Subcutaneous abdominal adipose tissue (tissue), 5 donors: ENCODE data around the gene GP1BB.
"Not testable (repeated sequence)": the region's sequence is repeated elsewhere in the genome, so short reads cannot be mapped to it uniquely, and the experiment has no call there.

Source experiments
- H3K27ac ChIP-seq: one replicate; pipeline ENCODE4 v1.7.0; 2013; ENCODE audit warnings: low read depth, mild to moderate bottlenecking, inconsistent platforms, low read length, moderate library complexity
- H3K27me3 ChIP-seq, 5 donors: one replicate each; pipeline ENCODE4 v1.7.0; 2013; ENCODE audit warnings: low read length in 5 of 5, inconsistent platforms in 1 of 5; ENCODE audit not compliant: control insufficient read depth in 5 of 5, insufficient read depth in 4 of 5
- H3K36me3 ChIP-seq, 5 donors: one replicate each; pipeline ENCODE4 v1.7.0; 2013; ENCODE audit warnings: low read length in 5 of 5; ENCODE audit not compliant: control insufficient read depth in 5 of 5, insufficient read depth in 5 of 5
- H3K4me1 ChIP-seq, 5 donors: one replicate each; pipeline ENCODE4 v1.7.0; 2013; ENCODE audit warnings: low read length in 5 of 5, mild to moderate bottlenecking in 3 of 5, moderate library complexity in 1 of 5; ENCODE audit not compliant: control insufficient read depth in 5 of 5, insufficient read depth in 5 of 5
- H3K4me3 ChIP-seq, 5 donors: one replicate each; pipeline ENCODE4 v1.7.0; 2013; ENCODE audit warnings: low read length in 5 of 5, low read depth in 1 of 5
- H3K9ac ChIP-seq, 5 donors: one replicate each; pipeline ENCODE4 v1.7.0; 2013; ENCODE audit warnings: low read length in 5 of 5, mild to moderate bottlenecking in 4 of 5, moderate library complexity in 3 of 5
- H3K9me3 ChIP-seq, 5 donors: one replicate each; pipeline ENCODE4 v1.7.0; 2013; ENCODE audit warnings: low read length in 5 of 5; ENCODE audit not compliant: control insufficient read depth in 5 of 5
- donor health status: healthy.
- donor health status: healthy.
- donor health status: healthy.
- donor health status: healthy.
- donor health status: healthy.

The GP1BB gene

DNA sequence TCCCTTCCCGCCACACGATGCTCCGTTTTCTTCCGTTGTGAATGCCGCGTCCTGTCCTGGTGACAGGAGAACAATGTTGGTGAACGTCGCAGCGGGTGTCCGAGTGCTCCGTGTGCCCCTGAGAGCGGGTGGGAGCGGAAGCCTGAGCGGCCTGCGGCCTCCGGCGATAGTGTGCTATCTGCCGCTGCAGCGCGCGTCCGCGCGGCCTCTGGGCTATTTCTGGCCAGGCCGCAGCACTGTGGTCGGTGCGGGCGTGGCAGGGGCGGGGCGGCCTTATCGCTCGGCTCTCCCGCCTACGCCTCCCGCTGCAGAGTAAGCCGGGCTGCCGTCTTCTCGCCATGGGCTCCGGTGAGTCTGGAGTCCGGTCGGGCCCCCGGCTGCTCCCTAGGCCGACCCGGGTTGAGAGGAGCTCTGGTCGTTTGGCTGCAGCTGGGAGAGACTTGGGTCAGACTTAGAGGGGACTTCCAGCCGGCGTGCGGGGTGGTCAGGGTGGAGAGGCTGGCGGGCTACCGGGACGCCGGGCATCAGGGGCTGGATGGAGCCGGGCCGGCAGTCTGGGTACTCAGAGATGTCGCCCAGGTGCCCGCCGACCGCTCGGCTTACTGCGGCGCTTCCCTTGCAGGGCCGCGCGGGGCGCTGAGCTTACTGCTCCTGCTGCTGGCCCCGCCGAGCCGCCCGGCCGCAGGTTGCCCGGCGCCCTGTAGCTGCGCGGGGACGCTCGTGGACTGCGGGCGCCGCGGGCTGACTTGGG is at the start of gene GP1BB:
Gene GP1BB (plus strand): TSS at position 308 of the 751 bp plus-strand sequence. CDS start 31 bp downstream, at position 339.
- Histone ChIP-seq H3K9me3 (no peaks in the 10 kb centered on the region), H3K4me1 (peaks cover 0 to 22% (median 11%) of the 10 kb centered on the region in 5 donors)

DNA sequence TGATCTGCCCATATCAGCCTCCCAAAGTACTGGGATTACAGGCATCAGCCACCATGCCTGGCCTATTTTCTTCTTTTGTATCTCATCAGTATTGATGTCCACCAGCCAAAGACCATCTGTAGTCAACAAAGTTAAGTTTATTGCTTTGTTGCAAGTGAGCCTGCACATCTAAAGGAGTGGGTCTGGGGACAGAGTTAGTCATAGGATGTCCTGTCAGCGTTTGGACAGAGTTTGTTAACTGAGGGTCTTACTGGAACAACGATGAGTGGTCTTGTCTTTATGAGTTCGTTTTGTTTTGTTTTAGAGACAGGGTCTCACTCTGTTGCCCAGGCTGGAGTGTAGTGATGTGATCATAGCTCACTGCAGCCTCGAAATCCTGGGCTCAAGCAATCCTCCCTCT is 49.7 kb upstream of the GP1BB start:
- Histone ChIP-seq H3K27me3 (peaks cover 0 to 3% (median 0%) of the 10 kb centered on the region in 5 donors), H3K9ac (no peak overlapping the region), H3K4me1 (peaks cover 0 to 14% (median 11%) of the 10 kb centered on the region in 5 donors), H3K4me3 (no peak overlapping the region), H3K36me3 (no peaks in the 10 kb centered on the region), H3K9me3 (no peaks in the 10 kb centered on the region), H3K27ac (no peak overlapping the region)

More for the DNA sequence above, at the start of gene GP1BB:
- Histone ChIP-seq H3K9ac (no peak within 1 kb of the TSS), H3K27ac (no peak within 1 kb of the TSS), H3K36me3 (peaks cover 0 to 13% (median 4%) of the 10 kb centered on the region in 5 donors), H3K4me3 (peak within 1 kb of the TSS in 2 of 5 donors; percentile 4 to 26), H3K27me3 (peaks cover 0 to 51% (median 40%) of the 10 kb centered on the region in 5 donors)

DNA sequence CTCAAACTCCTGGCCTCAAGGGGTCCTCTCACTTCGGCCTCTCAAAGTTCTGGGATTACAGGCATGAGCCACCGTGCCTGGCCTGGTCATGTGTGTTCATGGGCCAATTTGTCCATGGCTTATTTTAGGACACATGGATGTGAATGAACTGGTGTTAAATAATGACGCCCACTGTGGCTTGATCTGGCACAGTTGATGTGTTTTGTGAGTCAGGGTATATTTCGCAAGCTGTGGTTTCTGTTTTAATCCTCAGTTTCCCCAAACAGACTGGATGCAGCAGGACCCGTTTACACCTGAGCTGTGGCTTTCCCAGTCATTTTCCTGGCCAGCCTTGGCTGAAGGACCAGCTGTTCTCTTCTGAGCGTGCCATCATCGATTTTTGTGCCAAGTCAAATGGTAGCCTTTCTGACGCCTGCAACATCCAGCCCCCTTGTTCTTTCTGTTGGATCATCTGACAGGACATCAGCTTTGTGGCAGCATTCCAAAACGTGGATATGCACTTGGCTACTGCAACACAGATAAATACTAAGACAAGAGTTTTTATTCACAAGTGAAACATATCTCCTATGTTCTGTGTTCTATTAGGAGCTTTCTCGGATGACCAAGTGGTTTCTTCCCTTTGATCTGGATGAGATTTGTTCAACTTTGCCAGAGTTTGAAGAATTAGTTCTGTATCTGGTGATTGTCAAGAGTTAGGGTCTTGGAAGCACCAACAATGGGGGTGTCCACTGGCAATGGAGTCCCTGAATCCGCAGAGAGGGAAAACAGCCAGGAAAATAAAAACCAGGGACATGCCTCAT is 49.0 kb upstream of the GP1BB start:
- Histone ChIP-seq H3K9me3 (no peaks in the 10 kb centered on the region), H3K27ac (no peak overlapping the region), H3K27me3 (peaks cover 0 to 3% (median 0%) of the 10 kb centered on the region in 5 donors), H3K4me1 (peaks cover 0 to 9% (median 7%) of the 10 kb centered on the region in 5 donors), H3K9ac (no peak overlapping the region), H3K4me3 (no peak overlapping the region), H3K36me3 (no peaks in the 10 kb centered on the region)

DNA sequence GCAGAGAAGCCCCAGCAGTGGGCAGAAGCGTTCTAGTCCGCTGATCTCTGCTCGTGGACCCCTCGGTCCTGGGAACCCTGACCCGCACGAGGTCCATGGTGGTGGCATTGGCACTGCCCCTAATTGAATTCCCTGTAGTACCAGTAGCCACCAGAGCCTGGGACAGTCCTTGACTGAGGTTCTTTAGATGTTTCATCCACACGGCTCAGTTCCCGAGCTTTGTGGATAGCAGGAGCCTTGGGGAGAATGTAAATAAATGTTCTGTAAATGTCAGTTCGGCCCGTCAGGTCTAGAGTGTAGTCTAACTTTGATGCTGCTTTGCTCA is 48.4 kb upstream of the GP1BB start:
- Histone ChIP-seq H3K9me3 (no peaks in the 10 kb centered on the region), H3K27me3 (peaks cover 0 to 4% (median 3%) of the 10 kb centered on the region in 5 donors), H3K4me1 (peaks cover 0 to 6% (median 2%) of the 10 kb centered on the region in 5 donors), H3K36me3 (no peaks in the 10 kb centered on the region), H3K27ac (no peak overlapping the region), H3K9ac (no peak overlapping the region), H3K4me3 (no peak overlapping the region)

DNA sequence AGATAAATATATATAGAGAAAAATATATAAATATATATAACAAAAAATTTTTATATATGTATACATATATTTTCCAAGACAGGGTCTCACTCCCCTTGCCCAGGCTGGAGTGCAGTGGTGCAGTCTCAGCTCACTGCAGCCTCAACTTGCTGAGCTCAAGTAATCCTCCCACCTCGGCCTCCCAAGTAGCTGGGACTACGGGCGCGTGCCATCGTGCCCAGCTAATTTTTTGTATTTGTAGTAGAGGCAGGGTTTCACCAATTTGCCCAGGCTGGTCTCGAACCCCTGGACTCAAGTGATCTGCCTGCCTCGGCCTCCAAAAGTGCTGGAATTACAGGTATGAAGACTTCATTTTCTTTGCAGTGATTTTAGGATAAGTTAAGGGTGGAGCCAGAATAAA is 47.9 kb upstream of the GP1BB start:
- Histone ChIP-seq H3K27me3 (peaks cover under 1 to 7% (median 5%) of the 10 kb centered on the region in 5 donors), H3K4me1 (peaks cover 0 to 4% (median 0%) of the 10 kb centered on the region in 5 donors), H3K4me3 (no peak overlapping the region), H3K9ac (no peak overlapping the region), H3K36me3 (no peaks in the 10 kb centered on the region), H3K27ac (no peak overlapping the region), H3K9me3 (no peaks in the 10 kb centered on the region)

DNA sequence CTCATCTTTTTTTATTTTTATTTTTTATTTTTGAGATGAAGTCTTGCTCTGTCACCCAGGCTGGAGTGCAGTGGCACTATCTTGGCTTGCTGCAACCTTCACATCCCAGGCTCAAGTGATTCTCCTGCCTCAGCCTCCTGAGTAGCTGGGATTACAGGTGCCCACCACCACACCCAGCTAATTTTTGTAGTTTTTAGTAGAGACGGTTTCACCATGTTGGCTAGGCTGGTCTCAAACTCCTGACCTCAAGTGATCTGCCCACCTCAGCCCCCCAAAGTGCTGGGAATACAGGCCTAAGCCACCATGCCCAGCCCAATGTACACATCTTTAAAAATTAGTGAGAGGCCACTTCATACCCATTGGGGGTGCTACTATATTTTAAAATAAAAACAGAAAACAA is 46.9 kb upstream of the GP1BB start:
- not testable (repeated sequence) for H3K9me3 ChIP-seq, H3K27ac ChIP-seq, H3K4me1 ChIP-seq, H3K9ac ChIP-seq, H3K36me3 ChIP-seq, H3K27me3 ChIP-seq, H3K4me3 ChIP-seq

DNA sequence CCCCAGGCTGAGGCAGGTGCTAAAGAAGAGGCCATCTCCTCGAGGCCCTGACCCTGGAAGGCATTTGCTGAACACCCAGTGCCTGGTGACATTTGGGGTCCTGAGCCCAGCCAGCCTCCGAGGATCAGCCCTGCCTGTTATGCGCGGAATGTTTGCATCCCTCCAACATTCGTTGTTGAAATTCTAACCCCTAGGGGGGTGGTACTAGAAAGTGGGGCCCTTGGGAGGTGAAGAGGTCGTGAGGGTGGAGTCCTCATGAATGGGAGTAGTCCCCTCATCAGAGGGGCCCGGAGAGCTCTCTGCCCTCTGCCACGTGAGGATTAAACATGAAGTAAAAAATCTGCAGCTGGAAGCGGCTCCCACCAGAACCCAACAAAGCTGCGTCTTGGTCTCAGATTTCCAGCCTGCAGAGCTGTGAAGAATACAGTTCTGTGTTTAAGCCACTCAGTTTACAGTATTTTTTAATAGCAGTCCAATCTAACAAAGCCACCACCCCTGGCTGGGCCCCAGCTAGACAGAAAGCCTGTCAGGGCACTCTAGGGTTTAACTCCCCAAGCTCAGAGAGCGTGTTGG is 44.3 kb upstream of the GP1BB start:
- Histone ChIP-seq H3K4me1 (peaks cover 0 to 4% (median 0%) of the 10 kb centered on the region in 5 donors), H3K9me3 (no peaks in the 10 kb centered on the region), H3K9ac (no peak overlapping the region), H3K27ac (no peak overlapping the region), H3K4me3 (no peak overlapping the region), H3K36me3 (no peaks in the 10 kb centered on the region), H3K27me3 (peaks cover 6 to 11% (median 7%) of the 10 kb centered on the region in 5 donors)

DNA sequence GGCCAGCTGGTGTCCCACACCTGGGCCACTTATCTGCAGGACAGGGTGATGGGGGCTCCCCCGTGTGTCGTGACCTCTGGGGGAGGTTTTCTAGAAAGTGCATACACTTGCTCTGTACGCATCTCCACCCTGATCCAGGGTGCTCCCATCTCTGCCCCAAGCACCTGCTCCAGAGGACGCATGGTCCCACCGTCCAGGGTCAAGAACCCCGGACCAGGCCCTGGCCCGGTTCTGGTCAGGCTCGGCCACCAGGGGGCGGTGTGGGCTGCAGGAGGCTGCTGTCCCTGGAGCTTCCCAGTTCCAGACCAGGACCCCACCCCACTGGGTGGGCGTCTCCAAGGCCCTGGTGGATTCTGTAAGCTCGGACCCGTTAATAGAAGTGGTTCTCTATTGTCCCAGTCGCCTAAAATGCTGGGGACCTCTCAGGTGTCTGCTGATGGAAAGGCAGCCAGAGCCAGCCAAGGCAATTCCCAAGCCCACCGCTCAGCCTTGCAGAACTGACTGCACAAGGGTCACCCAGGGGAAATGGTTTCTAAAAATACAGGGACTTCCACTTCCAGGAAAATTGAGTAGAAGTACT is 43.7 kb upstream of the GP1BB start:
- H3K36me3 ChIP-seq, result no peaks in the 10 kb centered on the region
- H3K27me3 ChIP-seq, result peaks cover 6 to 11% (median 7%) of the 10 kb centered on the region in 5 donors
- H3K9me3 ChIP-seq, result no peaks in the 10 kb centered on the region
- no peak overlapping the region for H3K4me3 ChIP-seq
- no peak overlapping the region for H3K27ac ChIP-seq
- H3K9ac ChIP-seq, result no peak overlapping the region
- peaks cover 0 to 4% (median 0%) of the 10 kb centered on the region in 5 donors for H3K4me1 ChIP-seq

DNA sequence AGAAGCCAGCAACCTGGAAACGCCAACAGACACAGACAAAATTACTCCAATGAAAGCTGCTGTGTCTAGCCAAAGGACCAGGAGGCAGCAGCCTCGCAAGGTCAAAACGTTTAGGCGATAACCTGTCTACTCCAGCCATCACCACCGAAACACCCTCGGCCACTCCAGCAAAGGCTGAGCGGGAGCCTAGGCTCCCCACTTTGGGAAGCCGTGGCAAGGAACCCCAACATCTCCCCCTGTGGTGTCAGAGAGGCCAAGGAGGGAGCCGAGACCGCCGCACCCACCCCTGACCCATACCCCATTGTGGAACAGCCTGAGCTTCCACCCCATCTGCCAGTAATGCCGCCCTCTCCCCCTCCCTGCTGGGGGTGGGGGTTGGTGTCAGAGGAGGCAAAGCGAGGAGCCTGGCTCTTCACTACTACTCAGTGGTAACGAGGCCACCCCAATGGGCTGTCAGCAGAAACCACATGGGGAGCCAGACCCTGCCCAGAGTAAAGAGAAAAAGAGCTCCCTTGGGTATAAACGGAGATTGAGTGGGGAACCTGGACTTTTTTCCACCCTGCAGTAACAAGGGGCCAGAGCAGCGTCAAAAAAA is 43.0 kb upstream of the GP1BB start:
- Histone ChIP-seq H3K4me3 (no peak overlapping the region), H3K36me3 (no peaks in the 10 kb centered on the region), H3K9ac (no peak overlapping the region), H3K9me3 (no peaks in the 10 kb centered on the region), H3K4me1 (peaks cover 0 to 4% (median 0%) of the 10 kb centered on the region in 5 donors), H3K27me3 (peaks cover 3 to 11% (median 7%) of the 10 kb centered on the region in 5 donors), H3K27ac (no peak overlapping the region)
